Measurements from ENCODE around the gene TMEM266. TPM values are rescaled to one million over a fixed set of nuclear protein-coding genes. Genes with fewer than 3 reads are reported as not detected.

Gene TMEM266
- total RNA-seq, 1 donor from 2014 or later = 1.8 TPM

- Mint-ChIP-seq H3K4me1 (peaks cover 9% of the 10 kb centered on the region), H3K9me3 (peaks cover 6% of the 10 kb centered on the region), H3K36me3 (no peaks in the 10 kb centered on the region), H3K4me3 (no peak overlapping the region), H3K27me3 (ENCODE audit: low read depth) (peaks cover 3% of the 10 kb centered on the region), H3K27ac (peak overlapping the region; percentile 7)
- DNase-seq (ENCODE audit: low spot score in 2 of 2, unreplicated experiment in 2 of 2) = no peak
- TF ChIP-seq, protein P1, sequence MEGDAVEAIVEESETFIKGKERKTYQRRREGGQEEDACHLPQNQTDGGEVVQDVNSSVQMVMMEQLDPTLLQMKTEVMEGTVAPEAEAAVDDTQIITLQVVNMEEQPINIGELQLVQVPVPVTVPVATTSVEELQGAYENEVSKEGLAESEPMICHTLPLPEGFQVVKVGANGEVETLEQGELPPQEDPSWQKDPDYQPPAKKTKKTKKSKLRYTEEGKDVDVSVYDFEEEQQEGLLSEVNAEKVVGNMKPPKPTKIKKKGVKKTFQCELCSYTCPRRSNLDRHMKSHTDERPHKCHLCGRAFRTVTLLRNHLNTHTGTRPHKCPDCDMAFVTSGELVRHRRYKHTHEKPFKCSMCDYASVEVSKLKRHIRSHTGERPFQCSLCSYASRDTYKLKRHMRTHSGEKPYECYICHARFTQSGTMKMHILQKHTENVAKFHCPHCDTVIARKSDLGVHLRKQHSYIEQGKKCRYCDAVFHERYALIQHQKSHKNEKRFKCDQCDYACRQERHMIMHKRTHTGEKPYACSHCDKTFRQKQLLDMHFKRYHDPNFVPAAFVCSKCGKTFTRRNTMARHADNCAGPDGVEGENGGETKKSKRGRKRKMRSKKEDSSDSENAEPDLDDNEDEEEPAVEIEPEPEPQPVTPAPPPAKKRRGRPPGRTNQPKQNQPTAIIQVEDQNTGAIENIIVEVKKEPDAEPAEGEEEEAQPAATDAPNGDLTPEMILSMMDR (IDR thresholded peaks at IDR 0.05; ENCODE audit: unreplicated experiment) = no peak
These were observed 46.1 kb downstream of the TMEM266 start for GRCh38 chr15:76105911-76106310.

GRCh38 chr15:76107169-76107568 lies 47.4 kb downstream of the TMEM266 start:
- H3K9me3 Mint-ChIP-seq = peaks cover 6% of the 10 kb centered on the region
- no peak overlapping the region for H3K27ac Mint-ChIP-seq
- H3K4me1 Mint-ChIP-seq = peaks cover 9% of the 10 kb centered on the region
- H3K27me3 Mint-ChIP-seq (ENCODE audit: low read depth) = peaks cover 3% of the 10 kb centered on the region
- peaks cover 2% of the 10 kb centered on the region for H3K36me3 Mint-ChIP-seq
- no peak overlapping the region for H3K4me3 Mint-ChIP-seq
- no peak for DNase-seq (ENCODE audit: low spot score in 2 of 2, unreplicated experiment in 2 of 2)
- TF ChIP-seq, protein P1 (IDR thresholded peaks at IDR 0.05; ENCODE audit: unreplicated experiment) = no peak

DNA sequence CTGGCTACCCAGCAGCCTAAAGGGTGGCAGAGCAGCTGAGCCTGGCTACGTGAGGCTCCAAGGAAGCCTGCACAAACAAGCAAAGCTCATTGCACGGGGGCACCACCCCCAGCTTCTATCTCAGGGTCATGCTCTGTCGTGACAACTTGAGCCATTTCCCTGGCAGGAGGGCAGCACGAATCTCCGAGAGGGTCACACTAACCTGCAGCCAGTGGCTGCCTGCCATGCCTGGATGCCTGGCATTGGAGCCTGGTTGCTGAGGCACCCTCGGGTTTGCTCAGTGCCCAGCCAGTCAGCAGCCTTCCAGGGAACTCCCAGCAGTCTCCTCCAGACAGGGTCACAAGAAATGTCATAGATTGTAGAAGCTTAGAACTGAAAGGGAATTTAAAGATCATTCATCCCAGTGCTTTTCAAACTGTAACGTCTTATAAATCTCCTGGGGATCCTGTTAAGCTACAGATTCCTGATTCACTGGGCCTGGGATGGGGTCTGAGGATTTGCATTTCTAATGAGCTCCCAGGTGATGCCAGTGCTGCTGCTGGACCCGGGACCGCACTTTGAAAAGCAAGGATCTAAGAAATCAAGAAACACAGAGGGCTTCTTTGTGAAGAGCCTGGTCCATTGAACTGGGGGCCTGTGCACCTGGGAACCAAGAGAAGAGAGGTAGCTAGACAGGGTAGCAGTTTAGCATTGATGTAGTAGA lies 48.4 kb downstream of the TMEM266 start:
- Mint-ChIP-seq H3K4me3 (no peak overlapping the region), H3K9me3 (peaks cover 6% of the 10 kb centered on the region), H3K36me3 (peaks cover 2% of the 10 kb centered on the region), H3K27ac (no peak overlapping the region), H3K4me1 (peaks cover 9% of the 10 kb centered on the region), H3K27me3 (ENCODE audit: low read depth) (peaks cover 3% of the 10 kb centered on the region)
- DNase-seq (ENCODE audit: low spot score in 2 of 2, unreplicated experiment in 2 of 2) = no peak
- TF ChIP-seq, protein P1 (IDR thresholded peaks at IDR 0.05; ENCODE audit: unreplicated experiment) = no peak

- Mint-ChIP-seq H3K4me3 (no peak overlapping the region), H3K9me3 (peaks cover 6% of the 10 kb centered on the region), H3K27me3 (ENCODE audit: low read depth) (peaks cover 3% of the 10 kb centered on the region), H3K36me3 (peaks cover 2% of the 10 kb centered on the region), H3K4me1 (peaks cover 9% of the 10 kb centered on the region), H3K27ac (no peak overlapping the region)
- TF ChIP-seq, protein P1 (IDR thresholded peaks at IDR 0.05; ENCODE audit: unreplicated experiment) = no peak
- no peak for DNase-seq (ENCODE audit: low spot score in 2 of 2, unreplicated experiment in 2 of 2)
These were observed 49.3 kb downstream of the TMEM266 start for GRCh38 chr15:76109046-76109445.

DNA sequence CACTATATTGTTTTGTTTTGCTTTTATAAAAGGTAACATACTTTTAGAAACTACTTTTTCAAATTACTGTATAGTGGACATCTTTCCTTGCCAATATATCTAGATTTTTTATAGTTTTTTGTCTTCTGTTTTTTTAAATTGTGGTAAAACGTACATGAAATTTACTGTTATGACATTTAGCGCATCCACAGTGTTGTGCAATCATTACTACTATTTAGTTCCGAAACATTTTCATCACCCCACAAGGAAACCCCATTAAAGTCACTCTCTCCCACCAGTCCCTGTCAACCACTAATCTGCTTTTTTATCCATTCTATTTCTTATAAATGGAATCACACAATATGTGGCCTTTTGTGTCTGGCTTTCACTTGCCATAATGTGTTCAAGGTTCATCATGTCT lies 54.8 kb downstream of the TMEM266 start:
- Mint-ChIP-seq H3K4me1 (peaks cover 8% of the 10 kb centered on the region), H3K9me3 (peaks cover 6% of the 10 kb centered on the region), H3K27ac (no peak overlapping the region), H3K36me3 (peaks cover 2% of the 10 kb centered on the region), H3K4me3 (no peak overlapping the region), H3K27me3 (ENCODE audit: low read depth) (no peaks in the 10 kb centered on the region)
- DNase-seq (ENCODE audit: low spot score in 2 of 2, unreplicated experiment in 2 of 2) = no peak
- TF ChIP-seq, protein P1 (IDR thresholded peaks at IDR 0.05; ENCODE audit: unreplicated experiment) = no peak
